Measurements from ENCODE around the gene HACD2. TPM values are rescaled to one million over a fixed set of nuclear protein-coding genes. Genes with fewer than 3 reads are reported as not detected.

HACD2 gene
- total RNA-seq, 1 donor from 2014 or later: 25.5 TPM

DNA sequence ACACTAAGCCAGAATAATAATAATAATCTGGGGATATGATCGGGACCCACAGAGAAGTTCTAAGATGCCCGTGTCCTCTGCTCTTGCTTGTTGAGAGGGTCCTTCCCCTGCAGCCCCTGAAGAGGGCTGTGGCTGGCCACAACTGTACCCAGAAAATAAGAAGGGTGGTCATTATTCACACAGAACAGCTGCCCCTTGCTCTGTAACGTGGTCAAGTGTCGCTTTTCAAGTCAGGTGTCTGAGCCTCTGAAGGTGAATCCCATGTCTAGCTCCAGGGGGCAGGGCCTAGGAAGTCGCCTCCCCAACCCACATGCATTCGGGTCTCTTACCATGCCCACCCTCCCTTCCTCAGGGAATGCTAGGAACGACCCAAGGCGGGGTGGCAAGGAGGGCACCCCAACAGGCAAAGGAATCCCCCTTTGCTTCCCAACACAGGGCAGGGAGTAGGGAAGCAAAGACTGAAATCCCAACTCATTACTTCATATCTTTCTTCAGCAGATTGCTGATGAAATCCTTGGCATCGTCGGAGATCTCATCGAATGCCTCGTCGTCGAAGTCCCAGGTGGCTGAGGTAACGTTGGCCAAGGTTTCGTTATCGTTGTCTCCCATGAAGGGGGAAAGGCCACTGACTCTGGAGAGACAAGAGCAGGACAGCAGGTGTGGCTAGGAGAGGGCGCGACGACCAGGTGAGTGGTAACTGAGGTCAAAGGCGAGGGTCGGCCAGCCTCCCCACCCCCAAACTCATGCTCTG lies 44.3 kb upstream of the HACD2 start:
- no peak for DNase-seq (ENCODE audit: low read depth)
- Histone ChIP-seq H3K4me3 (ENCODE audit: low read depth, low read length) (no peak overlapping the region), H3K27me3 (ENCODE audit: control insufficient read depth, insufficient read depth, low read length) (no peaks in the 10 kb centered on the region), H3K36me3 (ENCODE audit: control insufficient read depth, insufficient read depth, low read length) (peaks cover 5% of the 10 kb centered on the region)
- TF ChIP-seq, protein P1, sequence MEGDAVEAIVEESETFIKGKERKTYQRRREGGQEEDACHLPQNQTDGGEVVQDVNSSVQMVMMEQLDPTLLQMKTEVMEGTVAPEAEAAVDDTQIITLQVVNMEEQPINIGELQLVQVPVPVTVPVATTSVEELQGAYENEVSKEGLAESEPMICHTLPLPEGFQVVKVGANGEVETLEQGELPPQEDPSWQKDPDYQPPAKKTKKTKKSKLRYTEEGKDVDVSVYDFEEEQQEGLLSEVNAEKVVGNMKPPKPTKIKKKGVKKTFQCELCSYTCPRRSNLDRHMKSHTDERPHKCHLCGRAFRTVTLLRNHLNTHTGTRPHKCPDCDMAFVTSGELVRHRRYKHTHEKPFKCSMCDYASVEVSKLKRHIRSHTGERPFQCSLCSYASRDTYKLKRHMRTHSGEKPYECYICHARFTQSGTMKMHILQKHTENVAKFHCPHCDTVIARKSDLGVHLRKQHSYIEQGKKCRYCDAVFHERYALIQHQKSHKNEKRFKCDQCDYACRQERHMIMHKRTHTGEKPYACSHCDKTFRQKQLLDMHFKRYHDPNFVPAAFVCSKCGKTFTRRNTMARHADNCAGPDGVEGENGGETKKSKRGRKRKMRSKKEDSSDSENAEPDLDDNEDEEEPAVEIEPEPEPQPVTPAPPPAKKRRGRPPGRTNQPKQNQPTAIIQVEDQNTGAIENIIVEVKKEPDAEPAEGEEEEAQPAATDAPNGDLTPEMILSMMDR (IDR thresholded peaks at IDR 0.05; ENCODE audit: insufficient read depth, low read length, poor library complexity, severe bottlenecking): no peak

DNA sequence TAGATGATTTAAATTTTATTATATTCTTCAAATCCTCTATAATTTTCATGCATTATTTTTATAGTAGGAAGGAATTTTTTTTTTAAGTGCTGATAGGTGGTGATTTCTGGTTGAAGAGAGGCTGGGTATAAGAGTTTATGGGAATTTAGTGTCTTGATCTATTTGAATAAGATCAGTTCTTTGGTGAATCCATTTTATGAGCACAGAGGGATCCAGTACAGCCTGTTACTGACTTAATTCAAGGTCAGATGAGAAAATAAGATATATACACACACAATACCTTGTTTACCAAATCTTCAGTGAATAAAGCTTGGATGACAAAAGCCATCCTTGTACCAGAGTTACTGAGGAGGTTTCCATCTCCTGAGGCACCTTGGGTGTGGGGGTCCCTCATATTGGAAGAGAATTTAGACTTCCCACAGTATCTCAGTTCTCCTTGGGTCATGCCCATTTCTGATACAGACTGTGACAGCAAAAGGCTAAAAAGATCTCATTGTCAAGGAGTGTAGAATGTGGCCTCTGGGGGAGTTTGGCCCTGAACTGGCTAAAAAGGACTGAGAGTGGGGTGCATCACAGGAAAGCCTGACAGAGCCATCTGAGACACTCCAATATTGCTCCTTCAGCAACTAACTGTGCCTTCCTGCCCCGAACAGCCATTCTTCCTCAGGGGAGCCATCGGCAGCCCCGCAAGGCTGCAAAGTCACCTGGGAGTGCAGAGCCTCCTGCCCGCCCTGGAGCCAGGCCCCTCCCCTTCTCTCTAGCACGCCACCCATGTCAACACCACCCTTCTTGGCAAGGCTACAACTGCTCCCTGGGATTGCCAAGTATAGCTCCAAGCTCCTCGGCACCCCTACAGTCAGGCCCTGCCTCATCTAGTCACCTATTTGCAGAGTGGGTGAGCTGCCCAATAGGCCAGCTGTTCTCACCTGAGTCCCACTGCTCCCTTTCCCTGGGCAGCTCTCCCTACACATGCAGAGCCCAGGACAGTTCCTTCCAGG lies 43.1 kb upstream of the HACD2 start:
- DNase-seq (ENCODE audit: low read depth): no peak
- TF ChIP-seq, protein P1 (IDR thresholded peaks at IDR 0.05; ENCODE audit: insufficient read depth, low read length, poor library complexity, severe bottlenecking): no peak
- Histone ChIP-seq H3K36me3 (ENCODE audit: control insufficient read depth, insufficient read depth, low read length) (peaks cover 5% of the 10 kb centered on the region), H3K27me3 (ENCODE audit: control insufficient read depth, insufficient read depth, low read length) (no peaks in the 10 kb centered on the region), H3K4me3 (ENCODE audit: low read depth, low read length) (no peak overlapping the region)

DNA sequence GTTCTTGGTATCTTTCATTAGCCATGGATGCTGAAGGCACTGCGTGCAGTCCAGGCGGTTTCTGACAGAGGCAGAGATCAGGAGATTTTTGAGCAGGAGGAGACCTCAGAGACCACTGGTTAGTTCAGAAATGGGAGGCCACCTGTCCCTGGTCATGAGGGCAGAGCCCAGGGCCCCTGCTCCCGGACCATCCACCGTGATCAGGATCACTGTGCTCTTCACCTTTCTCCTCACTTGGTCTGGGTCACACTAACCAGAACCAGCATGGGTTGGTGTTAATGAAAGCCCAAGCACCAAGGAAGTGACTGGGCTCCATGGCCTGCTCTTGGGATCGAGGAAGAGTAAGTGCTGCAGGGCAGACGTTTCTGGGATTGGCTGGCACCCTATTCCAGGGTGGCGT lies 42.0 kb upstream of the HACD2 start:
- Histone ChIP-seq H3K4me3 (ENCODE audit: low read depth, low read length) (no peak overlapping the region), H3K36me3 (ENCODE audit: control insufficient read depth, insufficient read depth, low read length) (peaks cover 5% of the 10 kb centered on the region), H3K27me3 (ENCODE audit: control insufficient read depth, insufficient read depth, low read length) (no peaks in the 10 kb centered on the region)
- TF ChIP-seq, protein P1 (IDR thresholded peaks at IDR 0.05; ENCODE audit: insufficient read depth, low read length, poor library complexity, severe bottlenecking): no peak
- DNase-seq (ENCODE audit: low read depth): no peak

DNA sequence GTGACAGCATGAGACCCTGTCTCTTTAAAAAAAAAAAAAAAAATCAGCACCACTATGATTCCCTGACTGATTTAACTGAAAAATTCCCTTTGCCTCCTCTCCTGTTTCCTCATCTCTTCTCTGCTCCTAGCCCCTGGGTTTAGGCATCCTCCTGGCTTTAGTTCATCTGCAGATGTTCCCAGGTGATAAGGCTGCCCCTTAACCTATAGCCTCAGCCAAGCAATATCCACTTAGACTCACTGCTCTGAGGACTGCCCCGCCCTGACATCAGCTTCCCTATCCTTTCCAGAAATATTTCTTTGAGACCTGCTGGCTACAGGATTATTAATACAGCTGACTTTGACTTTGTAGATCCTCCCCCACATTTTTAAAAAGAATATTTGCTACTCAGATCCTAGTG lies 39.4 kb upstream of the HACD2 start:
- TF ChIP-seq, protein P1 (IDR thresholded peaks at IDR 0.05; ENCODE audit: insufficient read depth, low read length, poor library complexity, severe bottlenecking): no peak
- no peaks in the 10 kb centered on the region for H3K27me3 ChIP-seq (ENCODE audit: control insufficient read depth, insufficient read depth, low read length)

DNA sequence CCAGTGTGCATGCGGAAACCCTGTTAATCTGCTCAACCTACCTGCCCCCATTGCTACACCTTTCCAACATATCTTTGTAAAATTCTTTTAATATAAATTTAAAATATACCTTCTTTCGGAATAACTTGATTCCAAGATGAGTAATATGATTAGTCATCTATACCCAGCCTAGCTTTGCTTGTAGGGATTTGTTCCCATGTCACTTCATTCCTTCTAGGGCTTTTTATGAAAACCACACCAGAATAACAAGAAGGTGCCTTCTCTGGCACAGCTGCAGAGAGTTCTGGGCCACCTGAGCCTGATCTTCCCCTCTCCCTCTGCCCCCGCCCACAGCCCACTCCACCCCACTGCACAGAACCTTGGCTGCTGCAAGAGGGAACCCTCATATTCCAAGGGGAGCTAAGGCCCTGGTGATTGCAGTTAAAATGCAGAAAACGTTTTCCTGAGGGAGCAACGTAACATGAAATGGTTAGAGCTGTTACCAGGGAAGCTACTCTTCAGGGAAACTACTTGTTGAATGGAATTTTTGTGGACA lies 38.6 kb upstream of the HACD2 start:
- Histone ChIP-seq H3K27me3 (ENCODE audit: control insufficient read depth, insufficient read depth, low read length) (no peaks in the 10 kb centered on the region), H3K4me3 (ENCODE audit: low read depth, low read length) (no peak overlapping the region), H3K36me3 (ENCODE audit: control insufficient read depth, insufficient read depth, low read length) (peaks cover 5% of the 10 kb centered on the region)
- TF ChIP-seq, protein P1 (IDR thresholded peaks at IDR 0.05; ENCODE audit: insufficient read depth, low read length, poor library complexity, severe bottlenecking): no peak
- no peak for DNase-seq (ENCODE audit: low read depth)

More for the DNA sequence above, 39.4 kb upstream of the HACD2 start:
- peaks cover 5% of the 10 kb centered on the region for H3K36me3 ChIP-seq (ENCODE audit: control insufficient read depth, insufficient read depth, low read length)
- no peak for DNase-seq (ENCODE audit: low read depth)
- no peak overlapping the region for H3K4me3 ChIP-seq (ENCODE audit: low read depth, low read length)

Data from kidney epithelial cell (primary cell).